Type B pancreatic cell (in vitro differentiated cells): Measurements from ENCODE around the gene KCNT1. TPM values are rescaled to one million over a fixed set of nuclear protein-coding genes. Genes with fewer than 3 reads are reported as not detected.

Experiments used
- DNase-seq: peaks from one replicate; pipeline ENCODE4 v3.0.0; 2021; ENCODE audit warnings: mixed read lengths; ENCODE audit not compliant: unreplicated experiment; ENCODE audit errors: extremely low spot score
- H3K27ac Mint-ChIP-seq: 2 replicates; pipeline ENCODE4 v1.8.0; 2021; ENCODE audit warnings: mild to moderate bottlenecking, mixed read lengths
- H3K27me3 Mint-ChIP-seq: 2 replicates; pipeline ENCODE4 v1.8.0; 2021; ENCODE audit warnings: mixed read lengths
- H3K36me3 Mint-ChIP-seq: 2 replicates; pipeline ENCODE4 v1.8.0; 2021; ENCODE audit warnings: mixed read lengths
- H3K4me1 Mint-ChIP-seq: one replicate; pipeline ENCODE4 v1.8.0; 2021; ENCODE audit warnings: mixed read lengths; ENCODE audit not compliant: unreplicated experiment
- H3K4me3 Mint-ChIP-seq: 2 replicates; pipeline ENCODE4 v1.8.0; 2021; ENCODE audit warnings: mild to moderate bottlenecking, mixed read lengths
- H3K9me3 Mint-ChIP-seq: 2 replicates; pipeline ENCODE4 v1.8.0; 2021; ENCODE audit warnings: mixed read lengths
- CTCF ChIP-seq: fragments of 200-600 bp; sonication (generic); conservative IDR thresholded peaks from 2 replicates; pipeline ENCODE4 v1.5.0; 2021; ENCODE audit warnings: antibody characterized with exemption, mild to moderate bottlenecking
- total RNA-seq: library from RNA; stranded (reverse); gene quantifications from 2 replicates; pipeline ENCODE4 v1.2.1, GENCODE V29; 2021; ENCODE audit warnings: low replicate concordance

The KCNT1 gene
- total RNA-seq, 1 donor from 2014 or later, result not detected

- peak; percentile 31 for TF ChIP-seq CTCF
- no peak overlapping the region for H3K4me3 Mint-ChIP-seq
- no peak for DNase-seq
- no peaks in the 10 kb centered on the region for H3K27me3 Mint-ChIP-seq
- no peaks in the 10 kb centered on the region for H3K4me1 Mint-ChIP-seq
- H3K27ac Mint-ChIP-seq, result no peak overlapping the region
- H3K36me3 Mint-ChIP-seq, result peaks cover 23% of the 10 kb centered on the region
- H3K9me3 Mint-ChIP-seq, result no peaks in the 10 kb centered on the region
These were observed 117.9 kb downstream of the KCNT1 start for GRCh38 chr9:135819905-135820304.

- no peak for DNase-seq
- no peak overlapping the region for H3K27ac Mint-ChIP-seq
- no peaks in the 10 kb centered on the region for H3K4me1 Mint-ChIP-seq
- TF ChIP-seq CTCF, result no peak
- H3K27me3 Mint-ChIP-seq, result no peaks in the 10 kb centered on the region
- H3K4me3 Mint-ChIP-seq, result no peak overlapping the region
- no peaks in the 10 kb centered on the region for H3K9me3 Mint-ChIP-seq
- peaks cover 22% of the 10 kb centered on the region for H3K36me3 Mint-ChIP-seq
These were observed 118.7 kb downstream of the KCNT1 start for GRCh38 chr9:135820661-135821060.

- Mint-ChIP-seq H3K27ac (no peak overlapping the region), H3K4me3 (no peak overlapping the region), H3K27me3 (no peaks in the 10 kb centered on the region), H3K36me3 (peaks cover 22% of the 10 kb centered on the region), H3K4me1 (no peaks in the 10 kb centered on the region), H3K9me3 (no peaks in the 10 kb centered on the region)
- DNase-seq, result no peak
- no peak for TF ChIP-seq CTCF
These were observed 119.1 kb downstream of the KCNT1 start for GRCh38 chr9:135821116-135821515.

- Mint-ChIP-seq H3K27me3 (no peaks in the 10 kb centered on the region), H3K36me3 (peaks cover 26% of the 10 kb centered on the region), H3K4me3 (no peak overlapping the region), H3K4me1 (no peaks in the 10 kb centered on the region), H3K9me3 (no peaks in the 10 kb centered on the region), H3K27ac (no peak overlapping the region)
- no peak for TF ChIP-seq CTCF
- peak; percentile 58 for DNase-seq
These were observed 119.9 kb downstream of the KCNT1 start for GRCh38 chr9:135821733-135822373.

- H3K4me3 Mint-ChIP-seq, result no peak overlapping the region
- no peaks in the 10 kb centered on the region for H3K4me1 Mint-ChIP-seq
- TF ChIP-seq CTCF, result no peak
- no peaks in the 10 kb centered on the region for H3K27me3 Mint-ChIP-seq
- H3K9me3 Mint-ChIP-seq, result no peaks in the 10 kb centered on the region
- H3K27ac Mint-ChIP-seq, result no peak overlapping the region
- peak; percentile 60 for DNase-seq
- peaks cover 29% of the 10 kb centered on the region for H3K36me3 Mint-ChIP-seq
These were observed 120.4 kb downstream of the KCNT1 start for GRCh38 chr9:135822374-135822755.
